Activated T-cell treated with anti-CD3 and anti-CD28 coated beads, Interleukin-2, amount 50 U/mL, for 72 hours (primary cell): Measurements from ENCODE around the gene KHDC1. TPM values are rescaled to one million over a fixed set of nuclear protein-coding genes. Genes with fewer than 3 reads are reported as not detected.
"Not testable (repeated sequence)": the region's sequence is repeated elsewhere in the genome, so short reads cannot be mapped to it uniquely, and the experiment has no call there.

ENCODE experiments used
- ATAC-seq, 2 donors: fragments of 150-1000 bp; cut with Tn5 transposase; replicated peaks in 1 of 2; 2 replicates each; pipeline ENCODE4 v1.10.0; 2021; ENCODE audit warnings: moderate library complexity in 2 of 2, mild to moderate bottlenecking in 1 of 2
- DNase-seq, 2 donors: peaks; one replicate each; pipeline ENCODE4 v3.0.0; 2021 to 2022; ENCODE audit warnings: mixed read lengths in 1 of 2
- H3K27ac Mint-ChIP-seq: one replicate; pipeline ENCODE4 v1.8.0; 2022; ENCODE audit warnings: mild to moderate bottlenecking, moderate library complexity, mixed read lengths
- H3K27me3 Mint-ChIP-seq: one replicate; pipeline ENCODE4 v1.8.0; 2022; ENCODE audit warnings: low read depth, mixed read lengths
- H3K36me3 Mint-ChIP-seq, 2 donors: one replicate each; pipeline ENCODE4 v1.8.0; 2022; ENCODE audit warnings: mixed read lengths in 2 of 2, mild to moderate bottlenecking in 1 of 2; ENCODE audit not compliant: insufficient read depth in 2 of 2
- H3K4me1 Mint-ChIP-seq: one replicate; pipeline ENCODE4 v1.8.0; 2022; ENCODE audit warnings: low read depth, mixed read lengths
- H3K4me3 Mint-ChIP-seq, 2 donors: one replicate each; pipeline ENCODE4 v1.8.0; 2022; ENCODE audit warnings: mild to moderate bottlenecking in 2 of 2, mixed read lengths in 2 of 2, moderate library complexity in 2 of 2
- H3K9me3 Mint-ChIP-seq, 2 donors: one replicate each; pipeline ENCODE4 v1.8.0; 2022; ENCODE audit warnings: mixed read lengths in 2 of 2
- total RNA-seq, 2 donors: library from RNA; stranded (reverse); gene quantifications; one replicate each; pipeline ENCODE4 v1.2.3, GENCODE V29; 2022

The KHDC1 gene
- total RNA-seq, 2 donors from 2014 or later, result 3.4 to 3.7 TPM

DNA sequence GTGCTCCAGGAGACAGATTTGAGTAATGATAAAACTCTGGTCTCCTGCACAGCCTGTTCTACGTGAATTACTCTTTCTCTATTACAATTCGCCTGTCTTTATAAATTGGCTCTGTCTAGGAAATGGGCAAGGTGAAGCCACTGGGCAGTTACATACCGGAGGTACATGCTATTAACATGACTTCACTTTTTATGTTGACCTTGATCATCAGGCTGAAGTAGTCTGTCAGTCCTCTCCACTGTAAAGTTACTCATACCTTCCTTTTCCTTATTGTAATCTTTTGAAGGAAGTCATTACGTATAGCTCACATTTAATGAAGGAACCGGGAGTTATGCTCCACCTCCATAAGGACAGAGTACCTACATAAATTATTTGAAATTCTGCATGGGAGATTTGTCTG is 19.9 kb upstream of the KHDC1 start:
- DNase-seq (no peak), ATAC-seq (no peak)
- Mint-ChIP-seq H3K27me3 (no peaks in the 10 kb centered on the region), H3K36me3 (no peaks in the 10 kb centered on the region), H3K27ac (no peak overlapping the region), H3K4me1 (no peaks in the 10 kb centered on the region), H3K9me3 (no peaks in the 10 kb centered on the region), H3K4me3 (no peak overlapping the region)

DNA sequence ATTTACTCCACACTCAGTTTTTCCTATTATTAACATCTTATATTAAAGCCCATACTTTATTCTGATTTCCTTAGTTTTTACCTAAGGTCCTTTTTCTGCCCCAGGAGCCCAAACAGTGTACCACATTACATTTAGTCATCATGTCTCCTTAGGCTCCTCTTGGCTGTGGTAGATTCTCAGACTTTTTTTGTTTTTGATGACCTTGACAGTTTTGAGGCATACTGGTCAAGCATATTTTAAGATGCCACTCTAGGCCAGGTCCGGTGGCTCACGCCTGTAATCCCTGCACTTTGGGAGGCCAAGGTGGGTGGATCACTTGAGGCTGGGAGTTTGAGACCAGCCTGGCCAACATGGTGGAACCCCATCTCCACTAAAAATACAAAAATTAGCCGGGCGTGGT is 18.7 kb upstream of the KHDC1 start:
- not testable (repeated sequence) for ATAC-seq, H3K27ac Mint-ChIP-seq, H3K4me3 Mint-ChIP-seq, DNase-seq, H3K4me1 Mint-ChIP-seq, H3K27me3 Mint-ChIP-seq, H3K9me3 Mint-ChIP-seq, H3K36me3 Mint-ChIP-seq

DNA sequence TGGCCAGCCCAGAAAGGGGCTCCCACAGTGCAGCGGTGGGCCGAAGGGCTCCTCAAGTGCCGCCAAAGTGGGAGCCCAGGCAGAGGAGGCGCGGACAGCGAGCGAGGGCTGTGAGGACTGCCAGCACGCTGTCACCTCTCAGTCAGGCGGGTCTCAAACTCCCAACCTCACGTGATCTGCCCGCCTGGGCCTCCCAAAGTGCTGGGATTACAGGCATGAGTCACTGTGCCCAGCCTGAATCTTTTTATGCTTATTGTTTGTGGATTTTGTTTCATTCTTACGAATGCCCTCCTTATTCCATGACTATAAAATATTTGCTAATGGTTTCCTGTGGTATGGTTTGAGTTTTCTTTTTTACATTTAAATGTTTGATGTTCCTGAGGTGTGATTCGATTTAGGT is 6.3 kb upstream of the KHDC1 start:
- H3K27ac Mint-ChIP-seq, DNase-seq, H3K36me3 Mint-ChIP-seq, ATAC-seq, H3K9me3 Mint-ChIP-seq, H3K27me3 Mint-ChIP-seq, H3K4me3 Mint-ChIP-seq: not testable (repeated sequence)
- peaks cover 21% of the 10 kb centered on the region for H3K4me1 Mint-ChIP-seq

DNA sequence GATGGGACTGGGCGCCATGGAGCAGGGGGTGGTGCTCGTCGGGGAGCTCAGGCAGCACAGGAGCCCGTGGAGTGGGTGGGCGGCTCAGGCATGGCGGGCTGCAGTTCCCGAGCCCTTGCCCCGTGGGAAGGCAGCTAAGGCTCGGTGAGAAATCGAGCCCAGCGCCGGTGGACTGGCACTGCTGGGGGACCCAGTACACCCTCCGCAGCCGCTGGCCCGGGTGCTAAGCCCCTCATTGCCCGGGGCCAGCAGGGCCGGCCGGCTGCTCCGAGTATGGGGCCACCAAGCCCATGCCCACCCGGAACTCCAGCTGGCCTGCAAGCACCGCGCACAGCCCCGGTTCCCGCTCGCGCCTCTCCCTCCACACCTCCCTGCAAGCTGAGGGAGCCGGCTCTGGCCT is 5.9 kb upstream of the KHDC1 start:
- DNase-seq, H3K36me3 Mint-ChIP-seq, H3K9me3 Mint-ChIP-seq, H3K4me3 Mint-ChIP-seq, ATAC-seq, H3K27ac Mint-ChIP-seq, H3K27me3 Mint-ChIP-seq: not testable (repeated sequence)
- H3K4me1 Mint-ChIP-seq, result peaks cover 25% of the 10 kb centered on the region

DNA sequence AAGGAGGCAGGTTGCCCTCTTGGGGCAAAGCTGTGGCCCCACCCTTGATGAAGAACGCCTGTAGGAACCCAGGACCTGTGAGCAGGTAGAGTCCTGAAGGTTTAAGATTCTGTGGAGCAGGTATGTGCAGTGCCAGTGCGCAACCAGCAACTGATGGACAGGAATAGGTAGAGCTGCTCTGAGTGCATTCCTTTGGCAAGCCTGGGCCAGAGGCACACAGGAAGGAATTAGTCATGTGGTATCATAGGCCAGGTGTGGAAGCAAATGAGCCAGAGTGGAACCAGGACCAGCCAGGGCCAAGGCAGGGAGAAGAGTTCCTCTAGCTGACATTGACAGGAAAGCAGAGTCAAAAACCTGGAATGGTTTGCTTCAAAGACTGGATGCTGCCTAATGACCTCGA is 1.4 kb upstream of the KHDC1 start:
- Mint-ChIP-seq H3K27me3 (no peaks in the 10 kb centered on the region), H3K4me3 (peak overlapping the region; percentile 82 to 84), H3K36me3 (peaks cover 0 to 7% of the 10 kb centered on the region in 2 donors), H3K9me3 (no peaks in the 10 kb centered on the region), H3K27ac (no peak overlapping the region), H3K4me1 (peaks cover 36% of the 10 kb centered on the region)
- no peak for DNase-seq
- no peak for ATAC-seq

DNA sequence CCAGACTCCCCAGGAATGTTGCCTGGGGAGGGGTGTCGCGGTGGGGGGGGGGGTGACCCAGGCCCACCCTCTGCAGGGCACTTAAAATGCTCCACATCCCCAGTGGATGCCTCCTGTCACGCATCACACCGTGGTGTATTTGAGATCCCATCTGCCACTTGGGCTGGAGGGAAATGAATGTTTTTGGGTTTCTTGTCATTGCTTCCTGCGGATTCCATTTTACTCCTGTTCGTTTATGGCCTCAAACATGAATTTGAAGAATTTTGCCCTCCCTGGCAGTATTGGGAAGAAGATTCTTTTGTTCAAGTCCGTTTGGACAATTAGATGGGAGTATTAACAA is 544 bp upstream of the KHDC1 start:
- Mint-ChIP-seq H3K27ac (peak overlapping the region; percentile 68), H3K36me3 (peaks cover 0 to 7% of the 10 kb centered on the region in 2 donors), H3K4me3 (peak overlapping the region; percentile 82 to 84), H3K4me1 (peaks cover 36% of the 10 kb centered on the region), H3K27me3 (no peaks in the 10 kb centered on the region), H3K9me3 (no peaks in the 10 kb centered on the region)
- ATAC-seq, result peak; percentile 5 to 20
- no peak for DNase-seq

DNA sequence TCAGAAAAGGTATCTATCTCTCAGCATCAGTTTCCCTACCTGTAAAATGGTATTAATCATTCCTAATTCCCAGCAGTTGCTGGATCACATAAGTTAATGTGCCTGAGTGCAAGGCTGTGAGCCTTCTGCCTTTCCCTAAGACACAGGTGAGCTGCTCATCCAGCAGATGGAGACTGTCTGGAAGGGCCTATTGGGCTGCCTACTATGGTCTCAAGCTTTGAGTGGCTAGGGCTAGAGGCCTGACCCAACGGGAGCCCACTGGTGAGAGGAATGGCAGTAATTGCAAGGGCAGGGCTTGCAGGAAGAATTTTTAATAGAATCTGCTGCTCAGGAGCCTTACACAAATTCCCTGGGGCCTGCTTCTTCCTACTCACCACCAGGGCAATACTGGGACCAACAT is 4.3 kb downstream of the KHDC1 start:
- Mint-ChIP-seq H3K36me3 (no peaks in the 10 kb centered on the region), H3K4me1 (peaks cover 9% of the 10 kb centered on the region), H3K4me3 (no peak overlapping the region), H3K27ac (no peak overlapping the region), H3K27me3 (no peaks in the 10 kb centered on the region), H3K9me3 (no peaks in the 10 kb centered on the region)
- ATAC-seq (no peak), DNase-seq (no peak)

DNA sequence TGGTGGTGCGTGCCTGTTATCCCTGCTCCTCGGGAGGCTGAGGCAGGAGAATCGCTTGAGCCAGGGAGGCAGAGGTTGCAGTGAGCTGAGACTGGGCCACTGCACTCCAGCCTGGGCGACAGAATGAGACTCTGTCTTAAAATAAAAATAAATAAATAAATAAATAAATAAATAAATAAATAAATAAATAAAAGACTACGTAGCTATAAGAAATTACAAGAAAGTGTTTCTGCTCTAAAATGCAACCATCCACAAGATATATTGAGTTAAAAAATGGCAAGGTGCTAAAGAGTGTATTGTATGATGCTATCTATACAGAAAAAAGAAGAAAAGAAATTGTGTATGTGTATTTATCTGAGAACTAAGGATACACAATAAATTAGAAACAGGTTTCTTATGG is 8.7 kb downstream of the KHDC1 start:
- H3K27ac Mint-ChIP-seq, H3K4me1 Mint-ChIP-seq, H3K27me3 Mint-ChIP-seq, ATAC-seq, DNase-seq, H3K36me3 Mint-ChIP-seq, H3K4me3 Mint-ChIP-seq, H3K9me3 Mint-ChIP-seq: not testable (repeated sequence)

DNA sequence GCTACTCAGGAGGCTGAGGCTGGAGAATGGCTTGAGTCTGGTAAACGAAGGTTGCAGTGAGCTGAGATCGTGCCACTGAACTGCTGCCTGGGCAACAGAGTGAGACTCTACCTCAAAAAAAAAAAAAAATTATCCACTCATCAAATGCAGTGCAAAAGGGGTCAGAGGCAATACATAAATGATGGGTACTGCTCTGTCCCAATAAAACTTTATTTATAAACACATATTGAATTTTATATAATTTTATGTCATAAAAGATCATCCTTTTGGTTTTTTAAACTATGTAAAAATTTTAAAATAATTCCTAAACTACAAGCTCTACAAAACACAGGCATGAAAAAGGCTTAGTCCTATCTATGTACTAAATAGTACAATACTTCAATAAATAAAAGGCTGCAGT is 10.3 kb downstream of the KHDC1 start:
- no peaks in the 10 kb centered on the region for H3K36me3 Mint-ChIP-seq
- no peak overlapping the region for H3K27ac Mint-ChIP-seq
- H3K9me3 Mint-ChIP-seq, result no peaks in the 10 kb centered on the region

DNA sequence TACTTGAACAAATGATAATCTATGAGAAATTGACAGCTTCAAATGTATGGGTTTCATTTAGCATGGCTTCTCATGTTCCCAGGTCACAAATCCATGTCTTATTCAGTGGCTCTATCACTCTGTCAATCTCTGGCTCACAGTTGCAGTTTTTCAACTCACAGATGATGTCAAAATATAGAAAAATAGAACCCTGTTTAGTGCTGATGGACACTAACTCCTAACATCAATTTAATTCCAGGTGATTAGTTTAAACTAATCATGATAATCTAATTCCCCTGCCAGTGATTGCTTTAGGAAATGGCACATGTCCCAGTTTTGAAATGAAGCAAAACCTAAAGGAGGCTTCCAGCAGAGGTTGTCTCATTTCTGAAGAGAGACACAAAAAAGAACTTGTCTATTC is 13.0 kb downstream of the KHDC1 start:
- Mint-ChIP-seq H3K4me1 (no peaks in the 10 kb centered on the region), H3K36me3 (no peaks in the 10 kb centered on the region), H3K9me3 (no peaks in the 10 kb centered on the region), H3K27me3 (no peaks in the 10 kb centered on the region), H3K27ac (no peak overlapping the region), H3K4me3 (no peak overlapping the region)
- ATAC-seq, result no peak
- no peak for DNase-seq

More for the DNA sequence above, 10.3 kb downstream of the KHDC1 start:
- H3K4me1 Mint-ChIP-seq, result no peaks in the 10 kb centered on the region
- ATAC-seq (no peak), DNase-seq (no peak)
- no peak overlapping the region for H3K4me3 Mint-ChIP-seq
- no peaks in the 10 kb centered on the region for H3K27me3 Mint-ChIP-seq

DNA sequence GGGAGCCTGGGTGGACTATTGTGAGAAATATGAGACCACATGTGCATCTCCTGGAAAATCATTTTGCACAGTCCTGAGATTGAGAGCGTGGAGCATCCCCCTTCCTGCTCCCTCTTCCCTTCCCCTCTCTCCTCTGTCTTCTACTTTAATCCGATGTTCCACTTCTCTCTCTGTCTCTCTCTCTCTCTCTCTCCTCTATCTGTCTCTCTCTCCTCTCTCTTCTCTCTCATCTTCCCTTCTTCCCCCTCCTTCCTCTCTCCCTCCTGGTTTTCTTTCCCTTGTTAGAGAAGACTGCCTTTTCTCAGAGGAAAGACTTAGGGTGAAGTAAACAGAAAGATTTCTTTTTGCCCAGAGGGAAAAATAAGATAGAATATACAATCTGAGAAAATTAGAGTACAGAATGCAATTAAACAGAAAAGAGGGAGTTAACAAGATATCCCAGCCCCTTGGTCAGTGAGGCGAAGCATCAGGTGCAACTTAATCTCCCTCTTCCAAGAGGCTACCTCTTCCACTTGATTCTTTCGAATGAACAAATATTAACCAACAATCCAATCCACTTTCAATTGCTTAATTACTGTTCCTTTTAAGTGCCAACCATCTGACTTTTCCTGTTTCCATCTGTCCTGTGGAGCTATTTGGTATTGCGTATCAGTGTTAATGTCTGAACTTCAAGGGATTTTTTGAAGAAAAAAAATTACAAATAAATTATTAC is 14.6 kb downstream of the KHDC1 start:
- Mint-ChIP-seq H3K27ac (no peak overlapping the region), H3K27me3 (peaks cover 6% of the 10 kb centered on the region), H3K4me1 (no peaks in the 10 kb centered on the region), H3K9me3 (no peaks in the 10 kb centered on the region), H3K4me3 (no peak overlapping the region), H3K36me3 (no peaks in the 10 kb centered on the region)
- DNase-seq (no peak), ATAC-seq (no peak)

DNA sequence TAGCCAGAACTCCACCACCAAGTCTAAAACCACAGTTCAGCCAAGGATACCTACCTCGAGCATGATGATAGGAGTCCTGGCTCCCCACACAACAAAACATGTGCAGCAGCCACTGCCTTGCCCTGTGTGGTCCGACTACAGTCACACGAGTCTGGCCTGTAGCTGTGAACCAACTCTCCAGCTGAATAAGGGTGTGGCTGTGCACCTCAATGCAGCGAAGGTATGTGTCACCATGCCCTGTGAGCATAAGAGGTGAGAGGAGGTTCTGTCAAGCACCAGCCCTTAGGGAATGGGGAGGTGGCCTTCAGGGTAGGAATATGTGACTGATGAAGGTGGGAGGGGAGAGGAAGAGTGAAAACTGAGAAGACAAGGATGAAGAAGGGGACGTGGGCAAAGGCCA is 21.0 kb downstream of the KHDC1 start:
- ATAC-seq (no peak), DNase-seq (no peak)
- peaks cover 6% of the 10 kb centered on the region for H3K27me3 Mint-ChIP-seq
- H3K9me3 Mint-ChIP-seq, result no peaks in the 10 kb centered on the region
- H3K36me3 Mint-ChIP-seq, result no peaks in the 10 kb centered on the region
- H3K4me3 Mint-ChIP-seq, result no peak overlapping the region
- H3K27ac Mint-ChIP-seq, result no peak overlapping the region
- no peaks in the 10 kb centered on the region for H3K4me1 Mint-ChIP-seq

DNA sequence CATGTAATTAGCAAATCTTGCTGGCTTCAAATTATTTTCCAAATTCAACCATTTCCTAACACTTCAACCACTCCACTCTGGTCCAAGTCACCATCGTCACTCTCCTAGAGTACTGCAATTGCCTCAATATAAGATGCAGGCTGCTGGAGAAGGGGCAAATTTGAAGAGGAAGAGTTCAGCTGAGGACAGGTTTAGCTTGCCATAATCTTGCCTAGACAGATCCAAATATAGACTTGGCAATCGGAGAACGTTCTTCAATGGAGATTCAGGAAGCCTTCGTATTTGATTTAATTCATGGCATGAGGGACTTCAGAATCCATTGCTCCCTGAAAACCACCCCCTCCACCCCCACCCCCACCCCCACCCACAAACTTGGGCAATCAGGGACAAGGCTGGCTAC is 22.3 kb downstream of the KHDC1 start:
- Mint-ChIP-seq H3K36me3 (no peaks in the 10 kb centered on the region), H3K27ac (no peak overlapping the region), H3K27me3 (peaks cover 6% of the 10 kb centered on the region), H3K4me3 (no peak overlapping the region), H3K9me3 (no peaks in the 10 kb centered on the region), H3K4me1 (no peaks in the 10 kb centered on the region)
- ATAC-seq (no peak), DNase-seq (no peak)

DNA sequence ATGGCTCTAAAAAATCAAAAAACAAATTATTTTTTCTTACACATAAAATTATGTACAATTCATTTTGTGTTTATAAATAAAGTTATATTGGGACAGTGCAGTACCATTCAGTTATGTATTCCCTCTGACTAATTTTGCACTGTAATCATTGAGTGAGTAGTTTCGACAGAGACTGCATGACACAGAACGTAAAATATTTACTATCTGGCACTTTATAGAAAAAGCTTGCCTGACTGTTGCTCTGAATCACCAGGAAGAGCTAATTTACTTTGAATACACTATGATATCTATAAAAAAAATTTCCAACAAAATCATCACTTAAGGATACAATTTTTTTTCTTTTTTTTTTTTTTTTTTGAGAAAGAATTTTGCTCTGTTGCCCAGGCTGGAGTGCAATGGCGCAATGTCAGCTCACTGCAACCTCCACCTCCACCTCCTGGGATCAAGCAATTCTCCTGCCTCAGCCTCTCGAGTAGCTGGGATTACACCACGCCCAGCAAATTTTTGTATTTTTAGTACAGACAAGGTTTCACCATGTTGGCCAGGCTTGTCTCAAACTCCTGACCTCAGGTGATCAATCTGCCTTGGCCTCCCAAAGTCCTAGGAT is 26.7 kb downstream of the KHDC1 start:
- ATAC-seq (no peak), DNase-seq (no peak)
- H3K4me1 Mint-ChIP-seq, result no peaks in the 10 kb centered on the region
- no peaks in the 10 kb centered on the region for H3K27me3 Mint-ChIP-seq
- no peaks in the 10 kb centered on the region for H3K36me3 Mint-ChIP-seq
- no peak overlapping the region for H3K4me3 Mint-ChIP-seq
- H3K27ac Mint-ChIP-seq, result no peak overlapping the region
- H3K9me3 Mint-ChIP-seq, result no peaks in the 10 kb centered on the region
